A549 (cell line): ENCODE data around the gene ELOVL6. TPM values are rescaled to one million over a fixed set of nuclear protein-coding genes. Genes with fewer than 3 reads are reported as not detected.

Experiments used
- ATAC-seq, 2 experiments: fragments of 200-7000 bp in 1 of 2; fragments of >200 bp in 1 of 2; cut with Nextera tagmentation in 1 of 2; cut with Tn5 transposase in 1 of 2; 3 replicates each; pipeline versions ENCODE4 v1.8.0 to v1.9.1; 2018 to 2020; ENCODE audit warnings: mild to moderate bottlenecking in 1 of 2, moderate library complexity in 1 of 2
- CTCF ChIA-PET: fragments of 300-600 bp; sonication (Branson Sonifier 250); formaldehyde crosslinking; extraction: SDS; loops from one replicate; lab custom pipeline; 2021; ENCODE audit warnings: antibody characterized with exemption, inconsistent platforms; lab: Yijun Ruan, JAX
- POLR2A ChIA-PET: fragments of 350-600 bp; formaldehyde crosslinking; extraction: SDS; loops from one replicate; lab custom pipeline; 2021; ENCODE audit warnings: antibody characterized with exemption, inconsistent platforms; lab: Yijun Ruan, JAX
- DNase-seq, 2 experiments: peaks; one replicate each; pipeline versions ENCODE4 v3.0.0 to v3.0.0-alpha.2; 2011 to 2016; ENCODE audit warnings: low read depth in 1 of 2, low spot score in 1 of 2
- FAIRE-seq: peaks from 2 replicates; lab custom pipeline; 2011; peaks lifted over from hg19 to GRCh38; lab: Jason Lieb, UNC
- H3K27ac ChIP-seq, 2 experiments: fragments of >200 bp; sonication (Bioruptor Twin); formaldehyde crosslinking; 3 replicates each; pipeline ENCODE4 v1.5.1; 2016 to 2017
- H3K4me1 ChIP-seq: fragments of >200 bp; sonication (Bioruptor Twin); formaldehyde crosslinking; 3 replicates; pipeline ENCODE4 v1.6.1; 2016
- H3K4me2 ChIP-seq: fragments of >200 bp; sonication (Bioruptor Twin); formaldehyde crosslinking; 3 replicates; pipeline ENCODE4 v1.6.1; 2016
- H3K4me3 ChIP-seq: fragments of >200 bp; sonication (Bioruptor Twin); formaldehyde crosslinking; 3 replicates; pipeline ENCODE4 v1.5.1; 2016
- H3K9me3 ChIP-seq: fragments of >200 bp; sonication (Bioruptor Twin); formaldehyde crosslinking; 3 replicates; pipeline ENCODE4 v1.6.1; 2016
- ATOH8 ChIP-seq: fragments of 250-450 bp; sonication (Bioruptor Pico); IDR thresholded peaks from 2 replicates; pipeline ENCODE4 v1.5.0; 2020; ENCODE audit warnings: low read depth, mild to moderate bottlenecking, moderate library complexity
- BCL3 ChIP-seq: fragments of >200 bp; sonication (Bioruptor Twin); formaldehyde crosslinking; IDR thresholded peaks from 3 replicates; pipeline ENCODE4 v1.6.1; 2016
- BHLHE40 ChIP-seq: IDR thresholded peaks from 2 replicates; pipeline ENCODE4 v1.6.1; 2012; ENCODE audit warnings: low read depth, low read length, inconsistent platforms
- CHD2 ChIP-seq: fragments of 150-350 bp; IDR thresholded peaks from 2 replicates; pipeline ENCODE4 v1.6.1; 2014; ENCODE audit warnings: low read length; ENCODE audit not compliant: partially characterized antibody
- E2F6 ChIP-seq: IDR thresholded peaks from 2 replicates; pipeline ENCODE4 v1.6.1; 2012; ENCODE audit warnings: low read depth, borderline replicate concordance
- ELK1 ChIP-seq: fragments of 150-350 bp; IDR thresholded peaks from 2 replicates; pipeline ENCODE4 v1.6.1; 2014; ENCODE audit warnings: low read depth, mild to moderate bottlenecking, low read length
- EP300 ChIP-seq, 2 experiments: fragments of >200 bp; sonication (Bioruptor Twin); formaldehyde crosslinking; IDR thresholded peaks; 2 replicates in 1 of 2; 3 replicates in 1 of 2; pipeline ENCODE4 v1.6.1; 2016 to 2017
- FOSB ChIP-seq: fragments of 250-450 bp; sonication (Bioruptor Pico); IDR thresholded peaks from 2 replicates; pipeline ENCODE4 v1.5.0; 2020; ENCODE audit warnings: mild to moderate bottlenecking, moderate library complexity
- FOSL2 ChIP-seq, 2 experiments: fragments of 450-650 bp in 1 of 2; fragments of >200 bp in 1 of 2; sonication (Bioruptor Twin) in 1 of 2; formaldehyde crosslinking; IDR thresholded peaks; 2 replicates each; pipeline versions ENCODE4 v1.5.0 to v1.6.1; 2016 to 2020; ENCODE audit warnings: mild to moderate bottlenecking in 1 of 2, moderate library complexity in 1 of 2
- HEYL ChIP-seq: fragments of 250-450 bp; sonication (Bioruptor Pico); IDR thresholded peaks from 2 replicates; pipeline ENCODE4 v1.8.0; 2021; ENCODE audit warnings: mild to moderate bottlenecking, moderate library complexity
- HOXA7 ChIP-seq: fragments of 250-450 bp; sonication (Bioruptor Pico); IDR thresholded peaks from 2 replicates; pipeline ENCODE4 v1.5.0; 2020; ENCODE audit warnings: mild to moderate bottlenecking, moderate library complexity
- JUN ChIP-seq, 2 experiments: fragments of >200 bp; sonication (Bioruptor Twin); formaldehyde crosslinking; IDR thresholded peaks; 2 replicates in 1 of 2; 3 replicates in 1 of 2; pipeline ENCODE4 v1.6.1; 2016 to 2017
- MAX ChIP-seq: IDR thresholded peaks from 2 replicates; pipeline ENCODE4 v1.6.1; 2012
- MAZ ChIP-seq: fragments of 150-350 bp; IDR thresholded peaks from 2 replicates; pipeline ENCODE4 v1.6.1; 2014; ENCODE audit warnings: antibody characterized with exemption, low read depth, low read length, borderline replicate concordance
- NR3C1 ChIP-seq: fragments of >200 bp; sonication (Bioruptor Twin); formaldehyde crosslinking; IDR thresholded peaks from 3 replicates; pipeline ENCODE4 v1.6.1; 2017
- POLR2A ChIP-seq: IDR thresholded peaks from 2 replicates; pipeline ENCODE4 v1.6.1; 2012; ENCODE audit warnings: mild to moderate bottlenecking, low read length
- POLR2AphosphoS2 ChIP-seq: conservative IDR thresholded peaks from 2 replicates; pipeline ENCODE4 v1.6.1; 2012; ENCODE audit warnings: low read length, improper control_type of control experiment, inconsistent platforms
- RARB ChIP-seq: fragments of 250-450 bp; sonication (Bioruptor Pico); IDR thresholded peaks from 2 replicates; pipeline ENCODE4 v1.8.0; 2021; ENCODE audit warnings: mild to moderate bottlenecking, moderate library complexity
- WGBS: methylation state at CpG from one replicate; pipeline ENCODE4 v1.1.6; 2017; ENCODE audit errors: missing lambda C conversion rate; 5-methylcytosine and 5-hydroxymethylcytosine counted together
- polyA plus RNA-seq, 4 experiments: library from polyadenylated mRNA; depleted of rRNA in 3 of 4; stranded (reverse); fragments of >200 nt; fragmentation: RNase III in 1 of 4; extraction: RNeasy Plus Mini Kit Qiagen cat#74134 plus additional on column Dnase treatment in 1 of 4; gene quantifications; 2 replicates in 3 of 4; 3 replicates in 1 of 4; pipeline ENCODE4 v1.2.3, GENCODE V29; 2011 to 2017

The ELOVL6 gene
- polyA plus RNA-seq, 2 of the 4 experiments (the other 2 are of a cell fraction) = 22.0 to 26.8 TPM

- CTCF ChIA-PET = interaction anchor here (0.6 to 1.7 kb wide), 6 partner anchors 9 to 765 kb away, joined by 3 to 6 read pairs (median 4); no protein-coding TSS in a partner anchor
- H3K9me3 ChIP-seq = no peaks in the 10 kb centered on the region
- POLR2A ChIA-PET = interaction anchor here (0.6 to 1.1 kb wide), 3 partner anchors 30 to 156 kb away, joined by 3 read pairs; no protein-coding TSS in a partner anchor
- peak overlapping the region; percentile 98 to 99 for H3K27ac ChIP-seq
- DNase-seq = peak; percentile 4 to 12
- no peak for TF ChIP-seq CHD2
- TF ChIP-seq JUN (IDR thresholded peaks at IDR 0.05) = no peak
- no peak for TF ChIP-seq NR3C1
- no peak for TF ChIP-seq ATOH8
- no peak for FAIRE-seq
- H3K4me2 ChIP-seq = peak overlapping the region; percentile 93
- H3K4me1 ChIP-seq = peaks cover 34% of the 10 kb centered on the region
- peak overlapping the region; percentile 88 for H3K4me3 ChIP-seq
- peak; percentile 5 to 10; a peak in 3 of 6 replicates for ATAC-seq
- 1% methylated on average over 9 of the region's 24 CpGs for WGBS
These were observed 373 bp downstream of the ELOVL6 start for GRCh38 chr4:110198049-110198434.

- 2% methylated on average over 24 of the region's 26 CpGs for WGBS
- ChIA-PET POLR2A (interaction anchor here (0.8 to 1.1 kb wide), 2 partner anchors 29 to 90 kb away, joined by 3 read pairs; no protein-coding TSS in a partner anchor), CTCF (interaction anchor here (0.6 to 1.7 kb wide), 4 partner anchors 13 to 765 kb away, joined by 3 to 6 read pairs (median 4); no protein-coding TSS in a partner anchor)
- TF ChIP-seq POLR2AphosphoS2 = no peak
- no peak for TF ChIP-seq ELK1
- peak; percentile 42; the same call in 1 of the 2 replicates for TF ChIP-seq MAX
- no peak for TF ChIP-seq EP300 (IDR thresholded peaks at IDR 0.05)
- TF ChIP-seq RARB (CRISPR knock-in tag) = no peak
- TF ChIP-seq E2F6 = no peak
- no peak for TF ChIP-seq MAZ
- no peak for TF ChIP-seq FOSL2 (IDR thresholded peaks at IDR 0.05)
- no peak for TF ChIP-seq FOSL2 (CRISPR knock-in tag; IDR thresholded peaks at IDR 0.05)
- TF ChIP-seq BCL3 = no peak
- no peak for TF ChIP-seq BHLHE40
- no peak for TF ChIP-seq FOSB
- TF ChIP-seq HEYL (CRISPR knock-in tag) = no peak
- TF ChIP-seq POLR2A = 0 out of 2 replicates have a peak, but pooled peaks have one; percentile 20
- no peak for TF ChIP-seq HOXA7 (CRISPR knock-in tag)
- ATAC-seq = peak; percentile 21 to 30
- Histone ChIP-seq H3K27ac (peak overlapping the region; percentile 98 to 99), H3K4me2 (peak overlapping the region; percentile 93), H3K4me1 (peaks cover 38% of the 10 kb centered on the region), H3K9me3 (no peaks in the 10 kb centered on the region), H3K4me3 (peak overlapping the region; percentile 88)
- no peak for FAIRE-seq
- DNase-seq = peak; percentile 16 to 22
These were observed 829 bp downstream of the ELOVL6 start for GRCh38 chr4:110197529-110198042.
